Renal cortex interstitium (tissue), 11 donors: ENCODE data around the gene SAMMSON. TPM values are rescaled to one million over a fixed set of nuclear protein-coding genes. Genes with fewer than 3 reads are reported as not detected.
A peak's percentile ranks its signal among the peaks of the same experiment; 100 is the strongest.

Experiments
- DNase-seq, 11 donors: peaks; one replicate each; pipeline ENCODE4 v3.0.0-alpha.2; 2013; ENCODE audit warnings: low read depth in 9 of 11, low spot score in 4 of 11; ENCODE audit errors: extremely low read depth in 1 of 11
- polyA plus RNA-seq, 3 donors: library from polyadenylated mRNA; unstranded; fragments of 120-200 nt; gene quantifications; one replicate each; pipeline ENCODE4 v1.2.1, GENCODE V29; 2013; ENCODE audit not compliant: insufficient read length in 3 of 3

Gene SAMMSON
- polyA plus RNA-seq, 3 donors = 0.09 to 0.17 TPM; not detected in 1

GRCh38 chr3:70003119-70003518 lies 3.6 kb downstream of the SAMMSON start:
- DNase-seq = no peak

DNA sequence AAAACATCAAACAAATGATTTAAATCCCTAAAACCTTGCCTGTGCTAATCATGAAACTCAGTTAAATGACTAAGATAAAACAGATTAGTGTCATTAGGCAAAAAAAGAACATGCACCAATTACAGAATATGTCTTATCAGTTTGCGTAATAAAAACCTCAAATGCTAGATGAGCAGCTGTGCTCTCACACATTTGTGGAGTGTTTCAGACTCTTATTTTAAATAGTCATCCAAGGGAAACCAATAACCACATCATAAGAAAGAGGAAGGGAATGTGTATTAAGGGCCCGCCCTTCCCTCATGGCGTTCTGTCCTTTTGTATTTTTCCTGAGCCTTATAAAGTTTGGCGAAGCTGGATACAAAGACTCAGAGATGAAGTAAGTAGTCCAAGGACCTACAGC lies 6.6 kb downstream of the SAMMSON start:
- no peak for DNase-seq

DNA sequence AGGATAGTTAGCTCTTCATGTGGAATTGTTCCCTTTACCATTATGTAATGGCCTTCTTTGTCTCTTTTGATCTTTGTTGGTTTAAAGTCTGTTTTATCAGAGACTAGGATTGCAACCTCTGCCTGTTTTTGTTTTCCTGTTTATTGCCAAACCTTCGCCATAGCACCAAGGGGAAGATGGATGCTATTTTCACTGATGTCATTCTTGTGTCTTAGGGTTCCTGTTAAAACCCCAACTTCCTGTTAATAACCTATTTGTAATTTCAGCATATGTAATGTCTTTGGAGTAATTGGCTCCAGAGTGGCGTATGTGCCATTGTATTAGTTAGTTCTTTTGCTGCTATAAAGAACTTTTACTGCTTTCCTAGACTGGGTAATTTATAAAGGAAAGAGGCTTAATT lies 10.8 kb downstream of the SAMMSON start:
- no peak for DNase-seq

DNA sequence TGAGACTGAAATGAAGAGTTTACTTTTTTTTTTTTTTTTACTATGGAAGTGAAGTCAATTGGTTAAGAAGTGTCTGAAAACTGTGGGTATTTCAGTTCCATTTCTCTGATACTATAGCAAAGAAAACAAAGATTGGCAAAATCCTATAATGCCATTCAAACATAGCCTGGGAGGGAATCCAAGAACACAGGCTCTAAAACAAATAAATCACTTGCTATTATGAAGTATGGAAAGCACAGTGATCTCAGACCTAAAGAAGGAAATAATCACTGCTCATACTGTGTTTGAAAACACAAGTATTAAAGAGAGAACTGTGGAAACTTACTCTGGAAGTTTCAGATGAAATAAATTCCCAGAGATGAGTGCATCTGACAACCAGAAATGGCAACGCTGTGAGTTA lies 12.0 kb downstream of the SAMMSON start:
- DNase-seq = no peak

- DNase-seq = no peak
Measured at GRCh38 chr3:70020906-70021660, 21.6 kb downstream of the SAMMSON start.

DNA sequence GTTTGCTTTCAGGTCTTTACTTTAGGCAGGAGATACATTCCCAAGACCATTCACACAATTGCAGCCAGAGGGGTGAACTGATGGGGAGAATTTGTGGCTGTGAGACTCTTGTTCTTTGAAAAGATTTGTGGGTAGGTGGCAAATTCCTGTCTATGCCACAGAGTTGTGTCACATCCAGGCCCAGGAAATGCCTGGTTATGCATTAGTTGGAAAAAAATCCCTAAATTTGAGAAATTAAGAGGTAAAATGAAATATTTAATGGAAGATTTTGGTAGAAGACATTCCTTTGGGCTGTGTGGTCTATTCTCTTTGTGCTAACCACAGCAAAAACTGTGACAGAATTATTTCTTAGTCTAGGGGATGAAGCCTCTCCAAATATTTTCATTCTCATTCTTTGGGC lies 28.8 kb downstream of the SAMMSON start:
- no peak for DNase-seq

DNA sequence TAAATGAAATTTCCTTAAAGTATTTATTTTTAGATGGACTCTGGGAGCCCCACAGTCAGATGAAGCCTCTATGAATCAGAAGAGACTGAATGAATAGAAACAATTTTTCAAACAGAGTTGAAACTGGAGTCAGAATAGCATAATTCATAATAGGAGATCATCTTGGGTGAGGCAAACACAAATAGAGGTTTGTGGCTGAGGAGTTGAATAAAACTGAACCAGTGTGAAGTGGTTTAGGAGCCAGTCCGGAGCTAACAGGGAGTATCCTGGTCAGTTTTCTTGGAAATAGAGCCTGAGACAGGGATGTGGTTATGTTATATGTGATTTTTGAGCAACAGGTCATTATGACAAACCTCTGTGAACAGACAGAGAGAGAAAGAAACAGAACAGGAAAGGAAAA lies 39.2 kb downstream of the SAMMSON start:
- no peak for DNase-seq

- no peak for DNase-seq
Measured at GRCh38 chr3:70040386-70040785, 40.9 kb downstream of the SAMMSON start.

DNA sequence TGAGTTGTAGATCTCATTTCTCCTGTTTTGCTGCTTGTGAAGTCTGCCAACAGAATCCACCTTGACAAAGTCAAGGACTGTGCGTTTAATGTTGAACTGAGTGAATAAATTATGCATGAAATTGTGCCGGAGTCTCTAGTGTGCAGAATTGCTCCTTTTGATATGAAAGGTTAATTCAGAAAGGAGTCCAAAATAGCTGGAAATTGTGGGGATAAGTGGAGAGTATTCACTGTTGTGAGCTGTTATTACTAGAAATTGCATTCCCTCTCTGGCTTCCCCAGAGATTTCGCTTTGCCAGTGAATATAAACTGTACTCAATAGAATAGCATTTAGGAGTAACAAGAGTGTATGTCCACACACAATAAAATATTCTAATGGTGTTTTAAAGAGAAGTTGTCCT lies 43.1 kb downstream of the SAMMSON start:
- DNase-seq = no peak

- no peak for DNase-seq
Measured at GRCh38 chr3:70049761-70050160, 50.2 kb downstream of the SAMMSON start.

- DNase-seq = no peak
Measured at GRCh38 chr3:70053293-70053692, 53.8 kb downstream of the SAMMSON start.

DNA sequence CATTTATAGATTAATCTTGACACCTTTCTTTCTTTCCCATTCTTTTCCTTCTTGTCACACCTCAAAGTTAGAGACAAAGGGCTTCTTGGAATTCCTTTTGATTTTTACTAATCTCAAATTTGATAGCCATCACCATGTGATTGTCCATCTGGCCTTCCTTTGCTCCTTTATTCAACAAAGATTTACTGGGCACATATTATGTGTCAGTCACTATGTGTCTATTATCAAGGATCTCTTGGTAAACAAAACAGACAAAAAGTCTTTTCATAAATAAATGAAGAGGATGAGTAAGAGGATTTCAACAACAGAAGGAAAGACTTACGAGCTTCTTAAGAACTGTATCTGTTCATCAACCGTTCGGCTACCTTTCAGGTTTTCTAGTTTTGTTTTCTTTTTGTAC lies 56.5 kb downstream of the SAMMSON start:
- DNase-seq = no peak

DNA sequence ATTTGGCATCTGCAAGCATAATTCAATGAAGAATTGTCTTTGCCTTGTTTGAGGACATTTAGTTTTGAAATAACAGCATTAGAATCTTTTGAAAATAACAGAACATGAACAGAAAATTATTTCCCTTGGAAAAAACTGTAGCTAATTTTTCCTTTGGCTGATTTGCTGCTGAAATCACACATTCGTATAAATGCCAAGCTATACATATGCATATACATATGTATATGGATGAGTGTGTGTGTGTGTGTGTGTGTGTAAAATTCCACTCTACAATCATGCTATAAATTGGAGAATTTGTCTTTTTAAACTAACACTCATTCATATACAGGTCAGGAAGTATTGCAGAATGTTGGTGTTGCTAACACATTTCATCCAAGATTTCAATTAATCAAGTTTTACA lies 57.9 kb downstream of the SAMMSON start:
- DNase-seq = no peak

DNA sequence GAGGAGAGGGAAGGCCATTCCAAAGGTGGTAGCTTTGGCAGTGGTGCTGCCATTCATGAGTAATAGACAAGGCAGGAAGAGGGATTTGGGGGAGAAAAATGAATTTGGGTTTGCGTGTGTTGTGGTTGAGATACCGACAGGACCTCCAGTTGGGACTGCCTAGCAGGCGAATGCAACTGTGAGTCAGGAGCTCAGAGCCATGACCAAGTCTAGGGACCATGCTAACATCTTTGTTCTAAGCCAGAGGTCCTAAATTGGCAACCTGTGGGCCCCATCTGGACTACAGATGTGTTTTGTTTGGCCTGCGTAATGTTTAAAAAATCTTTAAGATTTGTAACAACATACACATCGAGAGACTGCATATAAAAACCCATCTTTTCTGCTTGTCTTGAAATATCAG lies 61.6 kb downstream of the SAMMSON start:
- no peak for DNase-seq

- peak in 4 of 11 donors; percentile 25 to 45 (median 28) for DNase-seq
Measured at GRCh38 chr3:70064194-70064779, 64.8 kb downstream of the SAMMSON start.

GRCh38 chr3:70065696-70066253 lies 66.2 kb downstream of the SAMMSON start:
- DNase-seq = no peak

GRCh38 chr3:70067860-70068521 lies 68.5 kb downstream of the SAMMSON start:
- no peak for DNase-seq

GRCh38 chr3:70069557-70069956 lies 70.0 kb downstream of the SAMMSON start:
- no peak for DNase-seq

- no peak for DNase-seq
Measured at GRCh38 chr3:70071138-70071537, 71.6 kb downstream of the SAMMSON start.

GRCh38 chr3:70072180-70072579 lies 72.6 kb downstream of the SAMMSON start:
- DNase-seq = peak in 1 of 11 donors; percentile 11
